EL (cell line): ENCODE results near the gene CFAP92.

Experiments
- DNase-seq: peaks from one replicate; pipeline ENCODE4 v3.0.0-alpha.2; 2016

Gene CFAP92, protein sequence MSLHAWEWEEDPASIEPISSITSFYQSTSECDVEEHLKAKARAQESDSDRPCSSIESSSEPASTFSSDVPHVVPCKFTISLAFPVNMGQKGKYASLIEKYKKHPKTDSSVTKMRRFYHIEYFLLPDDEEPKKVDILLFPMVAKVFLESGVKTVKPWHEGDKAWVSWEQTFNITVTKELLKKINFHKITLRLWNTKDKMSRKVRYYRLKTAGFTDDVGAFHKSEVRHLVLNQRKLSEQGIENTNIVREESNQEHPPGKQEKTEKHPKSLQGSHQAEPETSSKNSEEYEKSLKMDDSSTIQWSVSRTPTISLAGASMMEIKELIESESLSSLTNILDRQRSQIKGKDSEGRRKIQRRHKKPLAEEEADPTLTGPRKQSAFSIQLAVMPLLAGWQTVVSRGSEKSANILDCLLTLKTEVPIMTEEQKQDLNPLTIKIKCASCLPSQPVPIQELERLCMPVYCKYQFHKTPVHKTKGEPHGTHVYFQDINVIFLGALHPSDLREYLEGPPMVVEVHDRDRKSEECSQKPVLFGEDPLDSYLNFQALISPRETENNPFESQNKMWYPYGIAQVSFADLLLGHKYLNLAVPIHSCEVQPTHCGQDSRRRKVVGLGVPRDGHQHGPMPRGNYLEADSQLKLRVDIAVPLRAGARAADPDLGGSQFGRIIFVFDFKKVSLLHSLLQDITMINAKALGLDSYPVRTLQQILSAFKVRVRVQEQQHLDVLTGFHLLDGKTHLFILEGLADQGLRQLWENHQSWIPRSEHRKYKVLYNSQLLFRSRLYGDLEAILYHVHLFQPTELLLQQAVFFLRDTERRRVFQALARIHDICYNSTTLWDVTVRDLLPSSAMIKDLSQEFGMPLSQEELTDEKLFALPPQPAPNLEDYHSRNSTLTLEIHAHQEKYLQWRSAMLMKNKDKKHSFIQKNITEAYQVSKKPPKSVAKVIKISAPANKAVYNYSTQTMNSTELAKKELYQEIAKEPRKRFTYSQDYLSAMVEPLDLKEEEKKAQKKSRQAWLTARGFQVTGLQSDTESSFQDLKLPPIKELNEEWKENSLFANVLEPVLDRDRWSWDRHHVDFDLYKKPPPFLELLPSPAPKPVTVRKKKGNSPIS

DNA sequence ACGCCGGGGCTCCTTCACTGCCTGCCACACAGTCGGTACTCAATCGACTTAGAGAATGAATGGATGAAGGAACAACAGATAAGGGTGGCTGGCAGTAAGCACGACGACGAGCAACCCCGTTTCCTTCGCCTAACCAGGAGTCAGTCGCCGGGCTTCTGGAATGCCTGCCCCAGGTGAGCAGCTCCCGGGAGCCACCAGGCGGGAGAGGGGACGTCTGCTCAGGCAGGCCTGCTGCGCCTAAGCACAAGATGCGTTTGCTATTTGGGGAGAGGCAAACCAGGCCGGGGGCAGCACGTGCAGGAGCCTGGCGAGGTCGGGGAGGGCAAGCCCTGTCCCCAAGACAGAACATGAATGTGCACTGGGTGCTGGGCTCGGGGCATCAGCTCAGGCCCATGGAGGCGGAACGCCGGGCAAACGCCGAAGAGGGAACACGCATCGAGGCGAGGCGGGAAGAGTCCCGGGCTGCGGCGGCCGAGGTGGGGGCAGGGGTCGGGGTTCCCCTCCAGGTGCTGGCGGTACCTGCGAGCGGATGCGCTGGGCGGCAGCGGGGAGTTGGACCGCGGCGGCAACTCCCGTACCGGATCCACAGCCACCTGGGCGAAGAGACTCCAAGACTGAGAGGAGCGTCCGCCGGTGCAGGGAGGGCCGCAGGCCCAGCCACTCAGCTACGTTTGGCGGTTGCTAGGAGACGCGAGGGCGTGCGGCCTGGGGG is at the start of gene CFAP92:
TSS of gene CFAP92 (minus strand) at position 616 of the 712 bp plus-strand sequence. CDS start 772 bp downstream, outside the sequence.
- peak; percentile 72 for DNase-seq

DNA sequence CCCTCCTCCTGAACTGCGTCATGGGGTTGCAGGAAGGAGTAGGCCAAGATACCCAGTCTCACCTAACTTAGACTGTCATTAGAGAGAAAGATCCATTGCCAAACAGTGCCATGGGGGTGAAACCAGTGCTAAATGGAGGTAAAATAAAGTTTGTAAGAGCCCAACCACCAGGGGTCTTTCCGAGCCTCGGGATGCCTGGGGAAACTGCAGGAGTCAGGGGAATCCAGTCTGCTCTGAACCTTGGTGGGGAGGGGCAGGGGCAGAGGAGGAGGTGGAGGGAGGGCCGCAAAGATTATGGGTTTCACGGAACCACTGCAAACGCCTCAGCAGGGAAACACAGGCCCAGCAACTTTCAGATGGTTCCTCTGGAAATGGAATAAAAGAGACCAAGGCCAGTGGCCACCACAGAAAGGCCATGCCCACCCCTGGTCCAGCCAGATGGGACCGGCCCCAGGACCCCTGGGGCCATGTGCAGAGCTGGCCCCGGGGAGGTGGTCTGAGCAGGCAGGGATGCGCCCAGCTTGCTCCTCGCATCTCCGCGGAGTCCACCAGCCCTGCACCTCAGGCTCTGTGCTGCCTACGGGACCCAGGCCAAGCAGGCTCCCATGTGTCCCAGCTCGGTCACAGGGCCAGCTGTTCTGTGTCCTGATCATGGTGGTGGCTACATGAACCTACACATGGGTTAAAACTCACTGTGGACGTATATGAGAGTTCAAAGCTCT is 46.9 kb upstream of the CFAP92 start:
- no peak for DNase-seq

DNA sequence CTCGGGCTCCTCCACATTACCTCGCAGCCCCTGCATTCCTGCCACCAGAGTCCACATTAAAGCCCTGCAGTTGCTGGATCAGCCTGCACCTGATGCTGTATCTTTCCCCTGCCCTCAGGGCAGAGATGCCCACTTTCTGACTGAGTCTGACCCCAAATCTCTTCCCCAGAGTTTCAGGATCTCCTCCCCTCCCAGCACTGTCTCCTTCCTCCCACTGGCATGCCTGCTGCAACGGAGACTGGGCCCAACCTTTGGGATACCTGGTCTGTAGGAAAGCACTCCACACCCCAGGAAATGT is 46.1 kb upstream of the CFAP92 start:
- no peak for DNase-seq

DNA sequence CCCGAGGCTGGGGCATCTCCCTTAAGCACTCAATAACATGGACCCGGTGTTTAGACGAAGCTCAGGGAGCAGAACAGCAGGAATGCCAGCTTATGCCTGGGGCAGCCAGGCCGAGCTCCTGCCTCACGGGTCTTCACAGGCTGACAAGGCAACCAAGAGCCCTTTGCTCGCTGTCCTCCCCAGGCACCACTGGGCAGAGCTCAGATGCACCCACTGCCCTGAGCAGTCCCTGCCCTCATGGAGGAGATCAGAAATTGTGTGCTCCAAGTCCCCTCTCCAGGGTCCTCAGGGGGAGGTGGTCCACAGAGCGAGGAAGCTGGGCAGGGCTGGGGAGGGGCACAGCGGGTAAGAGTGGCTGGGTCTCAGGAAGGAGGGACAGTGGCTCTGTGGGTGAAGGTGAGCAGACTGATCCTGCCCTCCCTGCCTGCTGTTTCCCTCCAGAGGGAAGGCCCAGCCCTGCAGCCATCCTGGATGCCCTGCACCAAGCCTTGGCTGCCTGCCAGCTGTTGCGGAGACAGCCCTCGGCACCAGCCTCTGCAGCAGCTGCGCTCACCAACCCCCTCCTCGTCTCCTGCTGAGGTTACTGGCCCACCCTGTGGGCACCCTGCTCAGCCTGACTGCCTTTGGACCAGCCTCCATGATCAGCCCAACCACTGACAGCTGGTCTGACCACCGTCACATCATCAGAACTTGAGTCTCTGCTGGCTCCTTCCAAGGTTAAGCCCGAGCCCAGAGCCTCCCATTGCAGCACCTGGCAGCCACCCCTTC is 45.6 kb upstream of the CFAP92 start:
- no peak for DNase-seq

DNA sequence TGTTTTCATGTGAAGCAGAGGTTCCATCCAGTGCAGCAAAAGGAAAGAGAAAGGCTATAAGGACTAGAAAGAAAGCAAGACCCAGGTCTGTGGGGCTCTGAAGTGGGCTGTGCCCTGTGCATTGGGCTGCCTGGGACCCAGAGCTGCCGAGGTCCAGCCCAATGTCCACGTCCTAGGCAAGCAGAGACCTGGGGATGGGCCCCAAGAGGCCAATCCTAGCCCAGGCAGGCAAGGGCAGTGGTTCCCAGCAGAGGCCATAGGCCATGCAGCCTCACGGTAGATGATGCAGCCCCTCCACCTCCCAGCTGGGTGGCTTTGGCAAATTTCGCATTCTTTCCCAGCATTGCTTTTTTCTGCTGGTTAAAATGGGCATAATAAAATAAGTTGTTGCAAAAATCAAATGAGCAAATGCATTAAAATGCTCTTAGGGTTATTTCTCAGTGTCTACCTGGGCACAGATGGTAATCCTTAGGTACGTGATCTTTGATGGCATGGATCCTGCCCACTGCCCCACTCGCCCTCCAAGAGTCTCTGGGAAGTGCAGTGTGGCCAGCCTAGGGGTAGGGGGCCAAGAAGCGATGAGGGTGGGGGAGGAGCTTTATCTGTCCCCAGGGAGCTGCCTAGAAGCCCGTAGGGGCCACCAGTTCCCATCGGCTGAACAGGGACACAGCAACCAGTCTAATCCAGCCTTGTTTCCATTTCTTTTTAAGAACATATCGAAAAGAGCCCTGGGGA is 44.4 kb upstream of the CFAP92 start:
- no peak for DNase-seq

DNA sequence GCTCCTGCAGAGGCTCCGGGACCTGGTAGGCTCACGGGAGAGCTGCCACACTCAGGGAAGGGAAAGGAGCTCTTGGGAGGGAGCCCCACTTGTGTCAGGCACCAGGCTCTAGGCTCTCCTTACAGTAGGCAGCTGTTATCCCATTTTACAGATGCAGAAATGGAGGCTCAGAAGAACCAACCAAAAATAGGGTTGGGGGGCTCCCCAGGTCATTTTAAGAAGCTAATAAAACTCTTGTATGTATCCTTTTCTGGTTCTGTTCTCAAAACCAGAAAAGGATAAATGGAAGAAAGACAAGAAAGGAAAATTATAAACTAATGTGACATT is 43.2 kb upstream of the CFAP92 start:
- no peak for DNase-seq

DNA sequence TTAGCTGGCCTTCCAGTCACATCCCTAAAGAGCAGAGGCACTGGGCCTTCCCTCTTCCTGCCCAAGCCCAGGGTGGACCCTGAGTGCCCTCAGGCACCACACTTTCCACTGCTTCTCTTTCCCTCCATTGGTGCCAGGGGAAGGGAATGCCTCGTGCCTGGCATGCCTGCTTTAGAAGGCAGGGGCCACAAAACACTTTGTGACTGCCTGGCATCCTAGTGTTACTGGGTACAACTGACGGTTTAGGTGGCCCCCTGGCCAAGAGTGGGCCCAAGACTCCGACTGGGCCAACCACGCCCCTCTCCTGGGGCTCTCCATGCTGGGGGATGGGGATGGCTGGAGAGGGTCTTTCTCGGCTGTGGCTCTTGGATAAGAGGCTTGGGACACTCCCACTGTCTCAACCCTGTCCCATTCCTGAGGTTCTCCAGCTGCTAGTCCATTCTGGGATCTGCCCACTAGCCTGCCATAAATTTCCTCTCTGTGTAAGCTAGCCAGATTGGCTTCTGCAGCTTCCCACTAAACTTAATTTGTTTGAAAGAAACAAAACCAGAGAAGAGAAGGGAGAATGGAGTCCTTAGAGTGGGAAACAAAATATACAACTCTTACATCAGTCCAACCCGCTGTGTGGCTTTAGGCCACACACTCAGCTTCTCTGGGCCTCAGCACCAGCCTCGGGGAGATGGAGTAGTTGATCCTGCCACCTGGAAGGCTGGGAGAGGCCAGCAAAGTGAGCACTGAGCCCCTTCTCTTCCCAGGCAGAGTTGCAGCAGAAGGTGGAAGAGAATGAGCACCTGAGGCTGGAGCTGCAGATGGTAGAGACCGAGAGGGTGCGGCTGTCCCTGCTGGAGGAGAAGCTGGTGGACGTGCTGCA is 42.6 kb upstream of the CFAP92 start:
- no peak for DNase-seq

DNA sequence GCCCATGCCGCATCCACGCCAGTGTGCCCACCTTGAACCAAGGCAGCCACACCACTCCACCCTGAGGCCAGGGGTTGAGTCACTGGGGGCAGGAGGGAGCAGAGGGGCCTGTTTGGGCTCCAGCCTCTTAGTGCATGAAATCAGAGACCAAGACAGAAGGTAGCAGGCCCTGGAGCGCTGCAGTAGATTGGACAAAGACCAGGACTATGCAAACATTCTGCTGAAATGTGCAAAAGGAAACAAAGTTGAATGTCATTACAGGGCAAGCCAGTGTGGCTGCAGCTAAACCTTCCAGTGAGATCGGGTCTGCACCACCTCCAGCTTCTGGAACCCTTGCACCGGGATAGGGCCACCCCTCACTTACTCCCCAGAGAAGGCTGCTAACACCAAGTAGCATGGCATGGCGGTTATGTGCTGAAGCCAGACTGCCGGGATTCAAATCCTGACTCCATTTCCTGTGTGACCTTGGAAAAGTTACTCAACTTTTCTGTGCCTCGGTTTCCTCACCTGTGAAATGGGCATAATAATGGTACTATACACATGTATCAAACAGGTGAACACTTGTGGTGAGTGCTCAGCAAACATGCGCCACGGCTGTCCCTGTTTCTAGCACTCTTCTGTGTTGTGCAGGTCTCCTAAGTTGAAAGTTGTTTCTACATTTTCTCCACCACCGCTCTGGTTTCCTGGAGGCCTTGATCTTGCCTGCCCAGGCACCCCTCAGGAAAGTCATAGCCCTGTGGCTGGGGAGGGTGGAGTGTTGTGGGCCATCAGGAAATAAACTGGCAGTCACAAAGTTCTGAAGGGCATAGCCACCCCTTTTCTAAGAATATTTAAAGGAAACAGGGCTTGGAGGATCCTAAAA is 41.7 kb upstream of the CFAP92 start:
- no peak for DNase-seq

DNA sequence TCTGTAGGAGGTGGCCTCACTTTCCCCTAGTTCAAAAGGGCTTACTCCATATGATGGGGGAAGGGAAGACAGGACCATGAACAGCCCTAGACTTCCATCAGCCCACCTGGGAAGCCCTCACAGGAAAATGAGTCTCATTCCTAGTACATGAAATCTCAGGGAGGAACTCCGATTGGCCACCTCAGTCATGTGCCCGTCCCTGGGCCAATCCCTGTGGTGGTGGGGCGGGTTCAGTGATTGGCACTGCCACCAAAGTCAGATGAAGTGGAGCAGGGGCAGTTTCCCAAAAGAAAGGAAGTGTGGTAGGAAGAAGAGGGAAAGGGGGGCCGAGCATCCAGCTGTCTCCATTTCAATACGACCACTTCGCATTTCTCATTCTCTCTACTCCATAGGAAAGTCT is 40.8 kb upstream of the CFAP92 start:
- no peak for DNase-seq

DNA sequence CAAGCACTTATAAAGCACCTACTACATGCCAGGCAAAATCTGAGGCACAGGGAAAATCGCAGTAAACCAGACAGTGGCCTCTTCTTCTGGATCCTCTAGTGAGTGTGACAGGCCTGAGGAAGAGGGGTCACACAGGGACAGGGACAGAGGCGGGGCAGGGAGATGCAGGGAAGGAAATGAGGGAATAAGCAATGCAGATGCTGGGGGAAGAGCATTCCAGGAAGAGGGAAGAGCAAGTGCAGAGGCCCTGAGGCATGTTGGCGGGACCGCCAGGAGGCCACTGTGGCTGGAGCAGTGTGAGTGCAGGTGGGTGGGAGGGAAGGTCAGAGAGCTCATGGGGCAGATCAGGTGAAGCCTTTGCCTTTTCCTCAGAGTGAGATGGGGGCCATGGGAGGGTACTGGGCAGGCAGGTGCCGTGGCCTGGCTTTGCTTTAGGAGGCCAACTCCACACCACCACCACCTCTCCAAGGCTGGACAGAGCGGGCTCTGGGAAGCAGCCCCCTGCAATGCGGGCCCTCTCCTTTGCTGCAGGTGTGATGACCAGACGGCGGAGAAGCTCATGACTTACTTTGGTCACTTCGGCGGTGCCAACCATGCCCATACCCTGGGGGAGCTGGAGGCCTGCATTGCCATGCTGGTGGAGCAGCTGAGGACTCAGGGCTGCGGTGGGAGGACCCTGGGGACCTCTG is 39.9 kb upstream of the CFAP92 start:
- DNase-seq: no peak

DNA sequence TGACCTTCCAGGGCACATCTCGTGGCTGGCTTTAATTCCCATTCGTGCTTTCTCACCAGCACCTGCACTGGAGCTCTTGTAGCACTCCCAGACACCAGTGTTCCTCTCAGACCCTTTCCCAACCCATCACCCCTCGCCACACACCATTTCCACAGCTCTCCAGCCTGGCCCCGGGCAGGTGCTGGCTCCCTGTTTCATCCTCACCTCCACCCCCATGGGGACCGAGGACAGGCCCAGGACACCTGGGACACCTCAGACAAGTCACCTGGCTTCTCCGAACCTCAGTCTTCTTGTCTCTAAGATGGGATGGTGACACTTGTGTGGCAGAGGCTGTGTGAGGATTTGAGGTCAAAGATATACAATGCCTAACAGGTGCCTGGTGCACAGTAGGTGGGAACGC is 39.3 kb upstream of the CFAP92 start:
- no peak for DNase-seq

DNA sequence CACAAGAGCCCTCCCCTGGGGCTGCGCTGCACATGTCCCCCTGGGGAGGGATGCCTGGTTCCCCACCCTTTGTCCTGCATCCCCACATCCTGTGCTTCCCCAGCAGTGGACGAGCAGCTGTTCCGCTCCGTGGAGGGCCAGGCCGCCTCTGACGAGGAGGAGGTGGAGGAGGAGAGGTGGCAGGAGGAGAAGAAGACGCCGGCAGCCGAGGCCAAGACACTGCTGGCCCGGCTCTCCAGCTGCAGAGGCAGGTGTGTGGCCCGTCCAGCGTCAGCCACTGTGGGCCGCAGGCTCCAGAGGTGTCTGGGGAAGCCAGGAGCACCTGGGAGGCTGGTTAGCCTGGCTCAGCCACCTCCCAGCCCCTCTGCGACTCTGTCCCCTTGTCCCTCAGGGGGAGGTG is 38.8 kb upstream of the CFAP92 start:
- no peak for DNase-seq

DNA sequence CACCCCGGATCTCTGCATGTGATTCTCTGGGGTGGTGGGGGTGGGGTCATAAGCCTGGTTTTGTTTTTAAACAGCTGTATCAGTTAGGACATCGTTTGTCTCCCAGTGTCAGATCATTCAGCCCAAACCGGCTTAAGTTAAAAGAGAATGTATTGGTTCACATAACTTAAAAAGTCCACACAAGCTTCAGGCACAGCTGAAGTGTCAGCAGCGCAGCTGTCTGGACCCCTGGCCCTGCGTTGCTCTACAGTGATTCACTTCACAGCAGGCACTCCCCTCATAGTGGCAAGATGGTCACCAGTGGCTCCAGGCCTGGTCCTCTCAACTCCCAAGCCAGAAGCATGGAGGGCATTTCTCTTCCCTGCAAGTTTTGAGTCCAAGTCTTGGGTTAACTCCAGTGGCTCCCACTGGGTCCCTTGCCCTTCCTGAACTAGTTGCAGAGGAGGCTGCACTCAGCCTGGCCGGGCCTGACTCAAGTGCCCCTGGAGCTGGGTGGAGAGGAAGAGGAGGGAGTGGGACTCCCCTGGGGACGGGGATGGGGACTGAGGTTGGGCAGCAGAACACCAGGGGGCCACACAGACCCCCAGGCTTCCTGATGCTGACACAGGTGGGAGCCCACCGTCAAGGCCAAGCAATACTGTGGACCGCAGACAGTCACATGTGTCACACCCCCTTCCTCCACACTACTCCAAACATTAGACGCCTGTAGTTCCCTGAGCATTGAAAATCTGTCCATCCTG is 37.8 kb upstream of the CFAP92 start:
- DNase-seq: no peak

DNA sequence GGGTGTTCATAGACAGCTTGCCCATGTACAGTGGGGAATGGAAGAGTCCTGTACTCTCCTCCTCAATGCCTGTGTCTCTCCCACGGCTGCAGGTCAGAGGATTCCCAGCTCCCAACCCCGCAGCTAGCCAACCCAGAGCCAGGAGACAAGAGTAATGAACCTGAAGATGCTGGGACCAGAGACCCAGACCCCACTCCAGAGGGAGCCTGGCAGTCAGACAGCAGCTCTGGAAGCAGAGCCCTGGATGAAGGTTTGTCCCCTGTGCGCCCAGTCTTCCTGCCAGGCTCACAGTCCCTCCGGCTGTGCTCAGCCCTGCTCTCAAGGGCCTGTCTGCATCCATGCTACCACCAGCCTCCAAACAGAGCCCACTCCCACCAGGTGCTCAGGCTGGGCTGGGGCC is 36.7 kb upstream of the CFAP92 start:
- no peak for DNase-seq

DNA sequence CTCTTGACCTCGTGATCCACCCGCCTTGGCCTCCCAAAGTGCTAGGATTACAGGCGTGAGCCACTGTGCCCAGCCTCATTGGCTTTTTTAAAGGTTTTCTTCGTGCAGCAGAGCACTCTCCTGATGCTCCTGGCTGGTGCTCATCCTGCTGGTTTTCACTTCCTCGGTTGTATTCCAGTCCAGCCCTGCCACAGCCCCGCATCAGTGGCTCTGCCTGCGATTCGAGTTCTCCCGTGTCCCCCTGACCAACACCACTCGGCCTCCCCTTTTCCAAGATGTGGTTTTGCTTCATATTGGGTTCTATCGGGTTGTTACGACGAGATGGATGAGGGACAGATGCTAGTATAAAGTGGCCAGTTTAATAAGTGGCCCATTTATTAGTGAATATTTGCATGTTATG is 35.0 kb upstream of the CFAP92 start:
- no peak for DNase-seq

DNA sequence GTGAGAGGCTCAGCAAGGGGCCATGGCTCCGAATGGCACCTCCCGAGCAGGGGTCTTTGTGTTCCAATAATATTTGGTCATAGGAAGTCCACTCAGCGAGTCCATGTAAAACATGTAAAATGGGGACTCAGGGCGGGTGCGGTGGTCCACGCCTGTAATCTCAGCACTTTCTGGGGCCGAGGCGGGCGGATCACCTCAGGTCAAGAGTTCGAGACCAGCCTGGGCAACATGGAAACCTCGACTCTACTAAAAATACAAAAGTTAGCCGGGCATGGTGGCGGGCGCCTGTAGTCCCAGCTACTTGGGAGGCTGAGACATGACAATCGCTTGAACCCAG is 33.6 kb upstream of the CFAP92 start:
- no peak for DNase-seq

DNA sequence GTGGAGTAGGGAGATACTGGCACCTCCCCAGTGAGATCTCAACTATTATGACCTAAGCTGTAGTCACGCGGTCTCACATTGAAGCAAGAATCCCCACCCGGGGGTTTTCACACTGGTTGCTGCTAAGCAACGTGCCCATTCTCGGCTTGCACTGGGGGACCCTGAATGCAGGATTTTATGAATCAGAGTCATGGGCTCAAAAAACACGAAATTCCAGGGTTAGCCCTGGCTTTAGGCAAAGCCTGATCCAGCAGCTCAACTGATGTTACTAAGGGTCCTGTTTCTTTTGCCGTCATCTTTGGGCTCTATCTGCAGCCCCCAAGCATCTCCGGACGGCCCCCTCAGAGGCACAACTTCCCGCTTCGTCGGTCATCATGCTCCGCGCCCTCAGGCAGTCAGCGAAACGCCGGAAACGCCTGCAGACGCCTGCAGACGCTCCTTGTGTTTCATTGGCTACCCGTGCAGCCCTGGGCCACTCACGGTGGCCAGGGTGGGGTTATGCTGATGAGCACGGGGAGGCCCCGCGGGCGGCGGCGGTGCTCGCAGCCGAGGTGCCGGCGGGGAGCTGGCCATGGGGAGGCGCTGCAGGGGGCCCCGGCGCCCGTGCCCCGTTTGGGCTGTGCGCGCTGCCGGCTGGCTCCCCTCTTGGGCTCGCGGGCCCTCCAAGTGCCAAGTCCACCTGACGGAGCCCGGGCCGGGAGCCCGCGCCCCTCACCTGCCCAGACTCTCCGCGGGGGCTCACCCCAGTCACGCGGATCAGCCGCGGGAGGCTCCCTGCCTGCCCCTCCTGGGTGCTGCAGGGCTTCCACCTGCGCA is 33.1 kb upstream of the CFAP92 start:
- peak; percentile 86 for DNase-seq
